Adrenal gland (tissue), 12 donors: ENCODE results near the gene CSTPP1. TPM values are rescaled to one million over a fixed set of nuclear protein-coding genes. Genes with fewer than 3 reads are reported as not detected.

Experiments used
- DNase-seq, 7 donors: peaks; one replicate each; pipeline ENCODE4 v3.0.0-alpha.2; 2019 to 2020
- H3K27ac ChIP-seq, 5 donors: fragments of 200-600 bp; sonication (generic) in 4 of 5; 1 replicate in 3 of 5; 2 replicates in 2 of 5; pipeline versions ENCODE4 v1.5.1 to v1.8.0; 2016 to 2020; ENCODE audit warnings: mild to moderate bottlenecking in 1 of 5
- H3K27me3 ChIP-seq: fragments of 200-600 bp; 2 replicates; pipeline ENCODE4 v1.8.0; 2021
- H3K36me3 ChIP-seq, 2 donors: fragments of 200-600 bp; replicated peaks in 1 of 2; 1 replicate in 1 of 2; 2 replicates in 1 of 2; pipeline versions ENCODE4 v1.5.1 to v1.8.0; 2018 to 2022
- H3K4me1 ChIP-seq, 2 donors: fragments of 200-600 bp; replicated peaks in 1 of 2; 1 replicate in 1 of 2; 2 replicates in 1 of 2; pipeline versions ENCODE4 v1.5.1 to v1.8.0; 2018 to 2021
- H3K4me3 ChIP-seq, 4 donors: fragments of 200-600 bp; sonication (generic) in 3 of 4; one replicate each; pipeline ENCODE4 v1.5.1; 2016 to 2018
- H3K9me3 ChIP-seq, 3 donors: fragments of 200-600 bp; sonication (generic) in 1 of 3; replicated peaks in 1 of 3; 1 replicate in 2 of 3; 2 replicates in 1 of 3; pipeline versions ENCODE4 v1.5.1 to v1.8.0; 2016 to 2021
- CTCF ChIP-seq, 6 experiments: fragments of 450-650 bp in 4 of 6; fragments of 200-600 bp in 2 of 6; sonication (generic) in 1 of 6; IDR thresholded peaks; 1 replicate in 5 of 6; 2 replicates in 1 of 6; pipeline versions ENCODE4 v1.5.1 to v1.8.0; 2016 to 2021; ENCODE audit warnings: antibody characterized with exemption in 6 of 6, mild to moderate bottlenecking in 2 of 6, moderate library complexity in 1 of 6
- POLR2A ChIP-seq, 2 donors: fragments of 450-650 bp; IDR thresholded peaks; one replicate each; pipeline ENCODE4 v1.6.1; 2017; ENCODE audit warnings: antibody characterized with exemption in 2 of 2, mild to moderate bottlenecking in 2 of 2, moderate library complexity in 1 of 2
- WGBS, 4 donors: extraction: QIAGEN DNeasy Blood & Tissue Kit in 2 of 4; methylation state at CpG; one replicate each; pipeline versions ENCODE4 v1.1.5 to v1.1.7; 2013 to 2017; 5-methylcytosine and 5-hydroxymethylcytosine counted together
- intact Hi-C, 2 donors: fragments of 100-400 bp; cut with DNase I; formaldehyde crosslinking; loops; one replicate each; pipeline versions ENCODE4 v1.14.1 to v1.15.0; 2022 to 2023
- polyA plus RNA-seq, 3 donors: library from polyadenylated mRNA; stranded (reverse); fragments of 200-250 nt in 2 of 3; fragments of 350-450 nt in 1 of 3; fragmentation: Illumina TruSeq in 1 of 3; extraction: RNeasy Lipid Tissue Mini Kit (QIAGEN cat#74804) in 1 of 3; gene quantifications; one replicate each; pipeline ENCODE4 v1.2.3, GENCODE V29; 2013 to 2014
- total RNA-seq, 9 donors: library from RNA; depleted of rRNA in 4 of 9; stranded (reverse); fragments of >200 nt in 4 of 9; fragments of 120-200 nt in 1 of 9; fragmentation: NEBNext Ultra II Directional in 1 of 9; extraction: Animal tissue kit (Norgen Biotek cat#: 25700) in 1 of 9; gene quantifications; one replicate each; pipeline versions ENCODE4 v1.1.0 to v1.2.4, GENCODE V29; 2013 to 2023
- donor health status: healthy with polysubstance abuse.
- donor health status: Bipolar disorder and iron deficiency.
- donor health status: DM: yes; HTN: yes; CAD: no.
- donor health status: DM: no; HTN: no; CAD: no.
- donor health status: DM: no; HTN: no; CAD: no.
- donor health status: DM: yes; HTN: yes; CAD: no.

CSTPP1 gene
- total and polyA plus RNA-seq, 12 donors: 17.6 to 63.0 (median 24.4) TPM

- no peaks in the 10 kb centered on the region for H3K27me3 ChIP-seq
- no peak for DNase-seq
- no peak overlapping the region for H3K4me3 ChIP-seq
- intact Hi-C loops: no loop called here
- H3K9me3 ChIP-seq: no peaks in the 10 kb centered on the region
- no peaks in the 10 kb centered on the region for H3K36me3 ChIP-seq
- TF ChIP-seq CTCF (IDR thresholded peaks at IDR 0.05) (no peak), POLR2A (IDR thresholded peaks at IDR 0.05) (no peak)
- 69 to 84% (median 83%) methylated on average over 1 of the region's 1 CpG for WGBS, 4 donors
- H3K27ac ChIP-seq: no peak overlapping the region
- H3K4me1 ChIP-seq: no peaks in the 10 kb centered on the region
Measured at GRCh38 chr11:46930089-46930488, 6.5 kb upstream of the CSTPP1 start.

DNA sequence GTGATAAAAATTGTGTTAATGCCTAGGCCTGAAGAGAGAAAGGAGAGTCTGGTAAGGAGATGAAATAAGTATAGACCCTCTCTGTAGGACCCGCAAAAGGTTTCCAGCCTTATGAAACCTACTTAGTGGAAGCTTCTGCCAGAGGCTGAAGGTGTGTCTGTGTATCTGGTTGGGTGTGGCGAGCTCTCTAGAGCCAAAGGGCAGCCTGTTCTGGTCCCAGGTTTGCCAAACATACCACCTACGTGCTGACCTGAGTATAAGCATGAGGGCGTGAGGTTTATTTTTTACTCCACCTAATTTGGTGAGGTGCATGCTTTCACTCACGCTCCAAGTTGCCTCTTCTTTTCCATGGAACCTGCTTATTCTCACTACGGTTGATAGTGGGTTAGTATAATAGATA is 5.6 kb downstream of the CSTPP1 start:
- H3K9me3 ChIP-seq: no peaks in the 10 kb centered on the region
- intact Hi-C loops: no loop called here
- no peaks in the 10 kb centered on the region for H3K36me3 ChIP-seq
- peaks cover 0 to 3% of the 10 kb centered on the region in 2 donors for H3K4me1 ChIP-seq
- no peaks in the 10 kb centered on the region for H3K27me3 ChIP-seq
- no peak overlapping the region for H3K4me3 ChIP-seq
- WGBS, 4 donors: 92 to 99% (median 96%) methylated on average over 6 of the region's 6 CpGs
- H3K27ac ChIP-seq: no peak overlapping the region
- DNase-seq: no peak
- no peak for TF ChIP-seq CTCF (IDR thresholded peaks at IDR 0.05)
- no peak for TF ChIP-seq POLR2A (IDR thresholded peaks at IDR 0.05)

- Histone ChIP-seq H3K4me3 (no peak overlapping the region), H3K9me3 (no peaks in the 10 kb centered on the region), H3K36me3 (no peaks in the 10 kb centered on the region), H3K4me1 (peaks cover 0 to 13% of the 10 kb centered on the region in 2 donors), H3K27me3 (no peaks in the 10 kb centered on the region), H3K27ac (no peak overlapping the region)
- no peak for DNase-seq
- intact Hi-C loops: no loop called here
- no peak for TF ChIP-seq CTCF (IDR thresholded peaks at IDR 0.05)
- no peak for TF ChIP-seq POLR2A (IDR thresholded peaks at IDR 0.05)
- 84 to 91% (median 89%) methylated on average over 4 of the region's 4 CpGs for WGBS, 4 donors
Measured at GRCh38 chr11:46944356-46945075, 8.0 kb downstream of the CSTPP1 start.

- no peak overlapping the region for H3K4me3 ChIP-seq
- intact Hi-C loops: no loop called here
- no peak overlapping the region for H3K27ac ChIP-seq
- WGBS, 4 donors: 64 to 71% (median 67%) methylated on average over 3 of the region's 3 CpGs
- peaks cover 0 to 13% of the 10 kb centered on the region in 2 donors for H3K4me1 ChIP-seq
- no peaks in the 10 kb centered on the region for H3K27me3 ChIP-seq
- DNase-seq: no peak
- H3K9me3 ChIP-seq: no peaks in the 10 kb centered on the region
- no peak for TF ChIP-seq CTCF (IDR thresholded peaks at IDR 0.05)
- no peak for TF ChIP-seq POLR2A (IDR thresholded peaks at IDR 0.05)
- no peaks in the 10 kb centered on the region for H3K36me3 ChIP-seq
Measured at GRCh38 chr11:46947399-46948077, 11.0 kb downstream of the CSTPP1 start.
